ENCODE results near the gene OSTF1. TPM values are rescaled to one million over a fixed set of nuclear protein-coding genes. Genes with fewer than 3 reads are reported as not detected.

OSTF1 gene
- total RNA-seq, 1 donor from 2014 or later: 69.7 TPM

GRCh38 chr9:75161116-75161857 is 73.0 kb downstream of the OSTF1 start:
- DNase-seq (ENCODE audit: low spot score): no peak

GRCh38 chr9:75163764-75164163 is 75.5 kb downstream of the OSTF1 start:
- no peak for DNase-seq (ENCODE audit: low spot score)

- no peak for DNase-seq (ENCODE audit: low spot score)
Measured at GRCh38 chr9:75164573-75164972, 76.3 kb downstream of the OSTF1 start.

GRCh38 chr9:75167281-75167680 is 79.0 kb downstream of the OSTF1 start:
- no peak for DNase-seq (ENCODE audit: low spot score)

- no peak for DNase-seq (ENCODE audit: low spot score)
Measured at GRCh38 chr9:75168270-75169178, 80.2 kb downstream of the OSTF1 start.

GRCh38 chr9:75169623-75170022 is 81.3 kb downstream of the OSTF1 start:
- no peak for DNase-seq (ENCODE audit: low spot score)

GRCh38 chr9:75170898-75171360 is 82.6 kb downstream of the OSTF1 start:
- DNase-seq (ENCODE audit: low spot score): no peak

- no peak for DNase-seq (ENCODE audit: low spot score)
Measured at GRCh38 chr9:75175395-75175794, 87.1 kb downstream of the OSTF1 start.

- no peak for DNase-seq (ENCODE audit: low spot score)
Measured at GRCh38 chr9:75176037-75176436, 87.7 kb downstream of the OSTF1 start.

GRCh38 chr9:75181750-75182149 is 93.4 kb downstream of the OSTF1 start:
- no peak for DNase-seq (ENCODE audit: low spot score)

- no peak for DNase-seq (ENCODE audit: low spot score)
Measured at GRCh38 chr9:75183306-75183705, 95.0 kb downstream of the OSTF1 start.

GRCh38 chr9:75184471-75184870 is 96.2 kb downstream of the OSTF1 start:
- DNase-seq (ENCODE audit: low spot score): no peak

GRCh38 chr9:75185585-75186170 is 97.4 kb downstream of the OSTF1 start:
- DNase-seq (ENCODE audit: low spot score): no peak

- no peak for DNase-seq (ENCODE audit: low spot score)
Measured at GRCh38 chr9:75186767-75187380, 98.6 kb downstream of the OSTF1 start.

- no peak for DNase-seq (ENCODE audit: low spot score)
Measured at GRCh38 chr9:75188756-75189155, 100.4 kb downstream of the OSTF1 start.

GRCh38 chr9:75190762-75191161 is 102.4 kb downstream of the OSTF1 start:
- no peak for DNase-seq (ENCODE audit: low spot score)

Other genes starting within 250 kb of the OSTF1 start
- gene TRPM6, start 200.6 kb upstream of the OSTF1 start, total RNA-seq: 1.3 TPM
- 3.3 TPM for gene C9orf40, start 135.6 kb upstream of the OSTF1 start, total RNA-seq
- gene CARNMT1, start 60.2 kb upstream of the OSTF1 start, total RNA-seq: 14.6 TPM
- gene NMRK1, start 359 bp upstream of the OSTF1 start, total RNA-seq: 33.7 TPM